Pancreas (tissue), 10 donors: ENCODE results near the gene TBC1D20. TPM values are rescaled to one million over a fixed set of nuclear protein-coding genes. Genes with fewer than 3 reads are reported as not detected.

ENCODE experiments used
- ATAC-seq, 4 donors: fragments of 200-7000 bp; cut with Tn5 transposase; one replicate each; pipeline versions ENCODE4 v1.8.0 to v1.9.1; 2020; ENCODE audit warnings: mild to moderate bottlenecking in 4 of 4, moderate library complexity in 4 of 4
- DNase-seq, 6 donors: peaks; one replicate each; pipeline ENCODE4 v3.0.0-alpha.2; 2020
- FAIRE-seq: peaks from 2 replicates; lab custom pipeline; 2012; peaks lifted over from hg19 to GRCh38; lab: Jason Lieb, UNC
- H3K27ac ChIP-seq, 4 donors: fragments of 200-600 bp; sonication (generic); 1 replicate in 3 of 4; 2 replicates in 1 of 4; pipeline versions ENCODE4 v1.5.0 to v1.8.0; 2020
- H3K27me3 ChIP-seq, 4 donors: fragments of 200-600 bp; one replicate each; pipeline ENCODE4 v1.8.0; 2021
- H3K36me3 ChIP-seq, 3 donors: fragments of 200-600 bp; sonication (generic) in 1 of 3; one replicate each; pipeline versions ENCODE4 v1.5.0 to v1.8.0; 2020 to 2021
- H3K4me1 ChIP-seq, 3 donors: fragments of 200-600 bp; one replicate each; pipeline ENCODE4 v1.8.0; 2021
- H3K4me3 ChIP-seq, 4 donors: fragments of 200-600 bp; sonication (generic) in 2 of 4; one replicate each; pipeline versions ENCODE4 v1.5.0 to v1.8.0; 2020 to 2021
- H3K9me3 ChIP-seq, 4 donors: fragments of 200-600 bp; one replicate each; pipeline ENCODE4 v1.8.0; 2021
- CTCF ChIP-seq, 4 donors: fragments of 200-600 bp; sonication (generic) in 3 of 4; IDR thresholded peaks; one replicate each; pipeline versions ENCODE4 v1.5.0 to v1.8.0; 2021; ENCODE audit warnings: antibody characterized with exemption in 4 of 4
- WGBS, 2 donors: extraction: QIAGEN DNeasy Blood & Tissue Kit; methylation state at CpG; one replicate each; pipeline ENCODE4 v1.1.7; 2013; 5-methylcytosine and 5-hydroxymethylcytosine counted together
- intact Hi-C, 3 donors: fragments of 100-400 bp; cut with DNase I; formaldehyde crosslinking; loops; one replicate each; pipeline versions ENCODE4 v1.11.1 to v1.14.2; 2022
- polyA plus RNA-seq, 2 donors: library from polyadenylated mRNA; stranded (reverse); fragments of 200-250 nt; gene quantifications; one replicate each; pipeline ENCODE4 v1.2.3, GENCODE V29; 2013
- total RNA-seq, 6 donors: library from RNA; stranded (reverse); fragmentation: NEBNext Ultra II Directional in 4 of 6; extraction: Animal tissue kit (Norgen Biotek cat#: 25700) in 4 of 6; gene quantifications; one replicate each; pipeline versions ENCODE4 v1.2.1 to v1.2.4, GENCODE V29; 2021 to 2023
- donor health status: healthy with polysubstance abuse.
- donor health status: DM: no; HTN: no; CAD: no; lungs with moderate emphysema.
- donor health status: DM: no; HTN: no; CAD: no.
- donor health status: control.
- donor health status: control.
- donor health status: Bipolar disorder and iron deficiency.
- donor health status: DM: yes; HTN: yes; CAD: no.
- donor health status: DM: no; HTN: no; CAD: no.
- donor health status: DM: no; HTN: no; CAD: no.
- donor health status: DM: yes; HTN: yes; CAD: no.

The TBC1D20 gene
- total and polyA plus RNA-seq, 8 donors: 11.1 to 21.4 (median 12.9) TPM

GRCh38 chr20:432208-432607 lies 30.1 kb downstream of the TBC1D20 start:
- no peak for ATAC-seq
- no peak for FAIRE-seq
- H3K9me3 ChIP-seq: no peaks in the 10 kb centered on the region
- 87 to 92% methylated on average over 13 of the region's 13 CpGs for WGBS, 2 donors
- H3K4me1 ChIP-seq: no peaks in the 10 kb centered on the region
- peaks cover 0 to 29% (median 8%) of the 10 kb centered on the region in 3 donors for H3K36me3 ChIP-seq
- H3K27ac ChIP-seq: no peak overlapping the region
- DNase-seq: peak in 1 of 6 donors; percentile 48
- no peaks in the 10 kb centered on the region for H3K27me3 ChIP-seq
- intact Hi-C loops: loop anchor here in 2 of 3 donors (10.0 kb wide), 1 partner anchor 77 kb away; no protein-coding TSS in a partner anchor
- H3K4me3 ChIP-seq: no peak overlapping the region
- TF ChIP-seq CTCF (IDR thresholded peaks at IDR 0.05): no peak

- H3K9me3 ChIP-seq: no peaks in the 10 kb centered on the region
- peaks cover 0 to 26% (median 8%) of the 10 kb centered on the region in 3 donors for H3K36me3 ChIP-seq
- 58 to 64% methylated on average over 17 of the region's 17 CpGs for WGBS, 2 donors
- no peak overlapping the region for H3K27ac ChIP-seq
- ATAC-seq: peak; percentile 78 to 92 (median 89)
- peak; percentile 59 to 82 (median 71) for DNase-seq
- no peaks in the 10 kb centered on the region for H3K27me3 ChIP-seq
- H3K4me3 ChIP-seq: no peak overlapping the region
- intact Hi-C loops: loop anchor here in 2 of 3 donors (10.0 kb wide), 1 partner anchor 76 kb away; no protein-coding TSS in a partner anchor
- no peaks in the 10 kb centered on the region for H3K4me1 ChIP-seq
- FAIRE-seq: no peak
- peak; percentile 39 to 48 (median 48) for TF ChIP-seq CTCF (IDR thresholded peaks at IDR 0.05)
These were observed 31.1 kb downstream of the TBC1D20 start for GRCh38 chr20:431012-431904.

GRCh38 chr20:430091-430999 lies 32.0 kb downstream of the TBC1D20 start:
- WGBS, 2 donors: 89 to 90% methylated on average over 20 to 21 of the region's 21 CpGs
- H3K4me1 ChIP-seq: no peaks in the 10 kb centered on the region
- no peaks in the 10 kb centered on the region for H3K27me3 ChIP-seq
- ATAC-seq (no peak), FAIRE-seq (no peak), DNase-seq (peak in 1 of 6 donors; percentile 50)
- intact Hi-C loops: loop anchor here in 2 of 3 donors (10.0 kb wide), 1 partner anchor 76 kb away; no protein-coding TSS in a partner anchor
- H3K4me3 ChIP-seq: no peak overlapping the region
- no peak for TF ChIP-seq CTCF (IDR thresholded peaks at IDR 0.05)
- H3K9me3 ChIP-seq: no peaks in the 10 kb centered on the region
- H3K27ac ChIP-seq: no peak overlapping the region
- H3K36me3 ChIP-seq: peaks cover 0 to 18% (median 4%) of the 10 kb centered on the region in 3 donors

GRCh38 chr20:428658-429200 lies 33.6 kb downstream of the TBC1D20 start:
- Histone ChIP-seq H3K4me1 (no peaks in the 10 kb centered on the region), H3K9me3 (no peaks in the 10 kb centered on the region), H3K4me3 (no peak overlapping the region), H3K27me3 (no peaks in the 10 kb centered on the region), H3K36me3 (peaks cover 0 to 13% (median 0%) of the 10 kb centered on the region in 3 donors), H3K27ac (no peak overlapping the region)
- DNase-seq (peak in 1 of 6 donors; percentile 53), FAIRE-seq (no peak), ATAC-seq (no peak)
- intact Hi-C loops: no loop called here
- WGBS, 2 donors: 89 to 90% methylated on average over 14 of the region's 14 CpGs
- no peak for TF ChIP-seq CTCF (IDR thresholded peaks at IDR 0.05)
